Right lobe of liver (tissue), 4 donors: ENCODE measurements around the gene PKD2L1.

Source experiments
- CTCF ChIP-seq, 4 donors: fragments of 200-600 bp in 3 of 4; fragments of 450-650 bp in 1 of 4; IDR thresholded peaks; one replicate each; pipeline versions ENCODE4 v1.5.1 to v1.8.0; 2016 to 2022; ENCODE audit warnings: antibody characterized with exemption in 4 of 4, mild to moderate bottlenecking in 2 of 4
- POLR2A ChIP-seq: fragments of 450-650 bp; IDR thresholded peaks from one replicate; pipeline ENCODE4 v1.6.1; 2017; ENCODE audit warnings: antibody characterized with exemption, mild to moderate bottlenecking
- donor health status: DM: no; HTN: no; CAD: no.
- donor health status: DM: no; HTN: no; CAD: no.
- donor health status: DM: no; HTN: yes; CAD: no.

GRCh38 chr10:100238429-100238828 lies 91.6 kb downstream of the PKD2L1 start:
- TF ChIP-seq CTCF (IDR thresholded peaks at IDR 0.05) (no peak), POLR2A (no peak)
